GM12878 (cell line): ENCODE measurements around the gene VGLL4. TPM values are rescaled to one million over a fixed set of nuclear protein-coding genes. Genes with fewer than 3 reads are reported as not detected.

Experiments
- ATAC-seq: fragments of 200-7000 bp; cut with Tn5 transposase; 3 replicates; pipeline ENCODE4 v1.9.1; 2020; ENCODE audit warnings: mild to moderate bottlenecking, moderate library complexity
- BruUV-seq: library from RNA; stranded (reverse); fragments of 400-500 nt; replicated peaks from 2 replicates; lab custom pipeline; 2021; lab: Mats Ljungman, UMichigan
- CTCF ChIA-PET: fragments of 300-600 bp; sonication (Branson Sonifier 250); formaldehyde crosslinking; extraction: SDS; loops from one replicate; lab custom pipeline; 2021; ENCODE audit warnings: inconsistent platforms; lab: Yijun Ruan, JAX
- POLR2A ChIA-PET: fragments of 350-600 bp; formaldehyde crosslinking; extraction: SDS; loops from one replicate; lab custom pipeline; 2021; ENCODE audit warnings: inconsistent platforms; lab: Charles Lee
- RAD21 ChIA-PET: fragments of 300-600 bp; sonication (Branson Sonifier 250); formaldehyde crosslinking; loops from one replicate; lab custom pipeline; 2023; ENCODE audit warnings: antibody characterized with exemption; ENCODE audit not compliant: unreplicated experiment; lab: Charles Lee
- SMC1A ChIA-PET: fragments of 300-600 bp; sonication (Branson Sonifier 250); formaldehyde crosslinking; loops from one replicate; lab custom pipeline; 2023; ENCODE audit not compliant: unreplicated experiment, uncharacterized antibody; lab: Charles Lee
- DNase-seq: peaks from one replicate; pipeline ENCODE4 v3.0.0-alpha.2; 2011; ENCODE audit warnings: low read depth, low spot score
- FAIRE-seq: peaks from 3 replicates; lab custom pipeline; 2011; peaks lifted over from hg19 to GRCh38; lab: Jason Lieb, UNC
- H2AFZ ChIP-seq: 2 replicates; pipeline ENCODE4 v1.6.0; 2011; ENCODE audit warnings: low read depth, low read length, control low read depth; ENCODE audit not compliant: control insufficient read depth
- H3K27ac ChIP-seq: 2 replicates; pipeline ENCODE4 v1.5.1; 2011; ENCODE audit warnings: control low read depth; ENCODE audit not compliant: control insufficient read depth, insufficient read depth
- H3K27me3 ChIP-seq, 2 experiments: replicated peaks in 1 of 2; 2 replicates each; pipeline versions ENCODE4 v1.6.0 to v1.6.1; 2011; ENCODE audit warnings: low read length in 1 of 2; ENCODE audit not compliant: control insufficient read depth in 2 of 2, insufficient read depth in 2 of 2
- H3K36me3 ChIP-seq, 2 experiments: 2 replicates each; pipeline ENCODE4 v1.5.1; 2011; ENCODE audit warnings: low read length in 1 of 2; ENCODE audit not compliant: control insufficient read depth in 2 of 2, insufficient read depth in 2 of 2
- H3K4me1 ChIP-seq: 2 replicates; pipeline ENCODE4 v1.6.1; 2011; ENCODE audit warnings: mild to moderate bottlenecking, low read length, moderate library complexity, mixed read lengths; ENCODE audit not compliant: control insufficient read depth, insufficient read depth
- H3K4me2 ChIP-seq: 2 replicates; pipeline ENCODE4 v1.6.0; 2011; ENCODE audit warnings: control low read depth; ENCODE audit not compliant: control insufficient read depth, insufficient read depth
- H3K4me3 ChIP-seq: fragments of 200-600 bp; sonication (generic); 2 replicates; pipeline ENCODE4 v1.5.1; 2016
- H3K79me2 ChIP-seq: 2 replicates; pipeline ENCODE4 v1.6.0; 2011; ENCODE audit warnings: low read length; ENCODE audit not compliant: control insufficient read depth, insufficient read depth
- H3K9ac ChIP-seq: 2 replicates; pipeline ENCODE4 v1.8.0; 2011; ENCODE audit warnings: low read length, control low read depth, mixed read lengths; ENCODE audit not compliant: control insufficient read depth, insufficient read depth
- H3K9me3 ChIP-seq: replicated peaks from 3 replicates; pipeline ENCODE4 v1.5.1; 2011; ENCODE audit warnings: mild to moderate bottlenecking, low read length; ENCODE audit not compliant: control insufficient read depth, insufficient read depth
- H4K20me1 ChIP-seq: 2 replicates; pipeline ENCODE4 v1.6.0; 2011; ENCODE audit not compliant: control insufficient read depth, insufficient read depth
- ASH2L ChIP-seq: fragments of 300-600, 200-600 bp; sonication (generic); IDR thresholded peaks from 2 replicates; pipeline ENCODE4 v1.6.1; 2017; ENCODE audit warnings: low read depth, mild to moderate bottlenecking, borderline replicate concordance
- CBX3 ChIP-seq: fragments of 200-600 bp; sonication (generic); IDR thresholded peaks from 2 replicates; pipeline ENCODE4 v1.6.1; 2016; ENCODE audit warnings: low read depth, borderline replicate concordance
- CHD4 ChIP-seq: fragments of 200-600 bp; sonication (generic); IDR thresholded peaks from 2 replicates; pipeline ENCODE4 v1.6.1; 2016; ENCODE audit warnings: mild to moderate bottlenecking
- ESRRA ChIP-seq: IDR thresholded peaks from 2 replicates; pipeline ENCODE4 v1.6.1; 2012; ENCODE audit warnings: mild to moderate bottlenecking, low read length, improper control_type of control experiment
- IKZF2 ChIP-seq, 2 experiments: fragments of 450-650 bp; IDR thresholded peaks; 2 replicates each; pipeline ENCODE4 v1.6.1; 2017; ENCODE audit warnings: mild to moderate bottlenecking in 2 of 2, moderate library complexity in 2 of 2
- LARP7 ChIP-seq: fragments of 450-650 bp; IDR thresholded peaks from 2 replicates; pipeline ENCODE4 v1.6.1; 2017; ENCODE audit warnings: mild to moderate bottlenecking
- MEF2A ChIP-seq: IDR thresholded peaks from 2 replicates; pipeline ENCODE4 v1.6.1; 2011; ENCODE audit warnings: low read depth, mild to moderate bottlenecking, low read length, moderate library complexity; ENCODE audit not compliant: insufficient read depth
- MEF2B ChIP-seq: fragments of 450-650 bp; IDR thresholded peaks from 2 replicates; pipeline ENCODE4 v1.6.1; 2018; ENCODE audit warnings: mild to moderate bottlenecking, moderate library complexity; ENCODE audit not compliant: partially characterized antibody, poor library complexity, severe bottlenecking
- MYB ChIP-seq: fragments of 150-350 bp; IDR thresholded peaks from 2 replicates; pipeline ENCODE4 v1.6.1; 2014; ENCODE audit warnings: mild to moderate bottlenecking, low read depth, low read length, borderline replicate concordance
- NFYB ChIP-seq: IDR thresholded peaks from 2 replicates; pipeline ENCODE4 v1.6.1; 2011; ENCODE audit warnings: low read depth, mild to moderate bottlenecking, low read length, improper control_type of control experiment, moderate library complexity; ENCODE audit not compliant: insufficient read depth
- NKRF ChIP-seq: fragments of 450-650 bp; conservative IDR thresholded peaks from 2 replicates; pipeline ENCODE4 v1.6.1; 2017; ENCODE audit warnings: mild to moderate bottlenecking, moderate library complexity
- PAX5 ChIP-seq: IDR thresholded peaks from 2 replicates; pipeline ENCODE4 v1.6.1; 2011; ENCODE audit warnings: low read depth, low read length, borderline replicate concordance
- TCF7 ChIP-seq: IDR thresholded peaks from 2 replicates; pipeline ENCODE4 v1.6.1; 2014; ENCODE audit warnings: antibody characterized with exemption, borderline replicate concordance
- WGBS: methylation state at CpG from one replicate; pipeline ENCODE4 v1.1.6; 2016; ENCODE audit warnings: low lambda C conversion rate; ENCODE audit not compliant: insufficient replicate concordance, insufficient coverage; ENCODE audit errors: missing lambda C conversion rate; 5-methylcytosine and 5-hydroxymethylcytosine counted together
- in situ Hi-C: fragments of 300-500 bp; cut with MboI; formaldehyde crosslinking; loops from 9 replicates; pipeline ENCODE4 v1.14.3; 2018; ENCODE audit warnings: mixed read lengths
- intact Hi-C: fragments of 100-400 bp; cut with micrococcal nuclease; formaldehyde crosslinking; loops from one replicate; pipeline ENCODE4 v1.14.2; 2022; ENCODE audit not compliant: unreplicated experiment
- polyA plus RNA-seq, 11 experiments: library from polyadenylated mRNA; depleted of rRNA in 4 of 11; unstranded in 6 of 11; stranded (reverse) in 5 of 11; fragments of >200 nt; fragmentation: Nextera tagmentation in 4 of 11; fragmentation: Illumina TruSeq in 1 of 11; extraction: Ambion mirVana in 4 of 11; extraction: Trizol in 1 of 11; gene quantifications; 1 replicate in 1 of 11; 2 replicates in 10 of 11; pipeline versions ENCODE4 v1.2.1 to v1.2.3, GENCODE V29; 2011 to 2016; ENCODE audit warnings: inconsistent platforms in 2 of 11, missing spikeins in 2 of 11, low read depth in 1 of 11
- total RNA-seq, 4 experiments: library from RNA; depleted of rRNA in 3 of 4; stranded (reverse); fragments of >200 nt in 3 of 4; fragmentation: Illumina TruSeq in 1 of 4; extraction: Trizol in 1 of 4; gene quantifications; 2 replicates each; pipeline versions ENCODE4 v1.2.1 to v1.2.3, GENCODE V29; 2013 to 2021
- TF ChIP-seq, protein P1 (sequence below): fragments of 450-650 bp; IDR thresholded peaks from 2 replicates; pipeline ENCODE4 v1.6.1; 2017; ENCODE audit warnings: borderline replicate concordance

The VGLL4 gene
- total and polyA plus RNA-seq, 10 of the 15 experiments (the other 5 are each of a cell fraction or from before 2014, with no cell fraction given) = 0.44 to 38.1 (median 16.1) TPM

GRCh38 chr3:11565072-11565471, 78.6 kb downstream of the VGLL4 start (continued):
- no peak for TF ChIP-seq TCF7
- TF ChIP-seq, all 136 proteins: peak for 0

- Histone ChIP-seq H3K79me2 (peaks cover 1% of the 10 kb centered on the region), H3K27me3 (no peaks in the 10 kb centered on the region), H3K9ac (no peak overlapping the region), H3K36me3 (peaks cover 11 to 26% of the 10 kb centered on the region in 2 experiments; a peak in 3 of 4 replicates), H3K9me3 (no peaks in the 10 kb centered on the region), H3K4me3 (no peak overlapping the region), H4K20me1 (no peaks in the 10 kb centered on the region; the same call in none of the 2 replicates), H2AFZ (no peak overlapping the region), H3K4me1 (no peaks in the 10 kb centered on the region), H3K4me2 (no peak overlapping the region), H3K27ac (no peak overlapping the region)
- intact Hi-C loops (no loop called here), in situ Hi-C loops (no loop called here)
- ChIA-PET RAD21 (no interaction called here), SMC1A (no interaction called here), CTCF (no interaction called here), POLR2A (no interaction called here)
- TF ChIP-seq IKZF2 (IDR thresholded peaks at IDR 0.05) = no peak
- TF ChIP-seq ESRRA = no peak
- TF ChIP-seq, protein P1, sequence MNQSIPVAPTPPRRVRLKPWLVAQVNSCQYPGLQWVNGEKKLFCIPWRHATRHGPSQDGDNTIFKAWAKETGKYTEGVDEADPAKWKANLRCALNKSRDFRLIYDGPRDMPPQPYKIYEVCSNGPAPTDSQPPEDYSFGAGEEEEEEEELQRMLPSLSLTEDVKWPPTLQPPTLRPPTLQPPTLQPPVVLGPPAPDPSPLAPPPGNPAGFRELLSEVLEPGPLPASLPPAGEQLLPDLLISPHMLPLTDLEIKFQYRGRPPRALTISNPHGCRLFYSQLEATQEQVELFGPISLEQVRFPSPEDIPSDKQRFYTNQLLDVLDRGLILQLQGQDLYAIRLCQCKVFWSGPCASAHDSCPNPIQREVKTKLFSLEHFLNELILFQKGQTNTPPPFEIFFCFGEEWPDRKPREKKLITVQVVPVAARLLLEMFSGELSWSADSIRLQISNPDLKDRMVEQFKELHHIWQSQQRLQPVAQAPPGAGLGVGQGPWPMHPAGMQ = no peak
- no peak for TF ChIP-seq PAX5
- FAIRE-seq (no peak), ATAC-seq (no peak), DNase-seq (no peak)
- BruUV-seq = no TSS peak
- WGBS = 88% methylated on average over 16 of the region's 19 CpGs
Observed at GRCh38 chr3:11564577-11565001, 79.1 kb downstream of the VGLL4 start.

DNA sequence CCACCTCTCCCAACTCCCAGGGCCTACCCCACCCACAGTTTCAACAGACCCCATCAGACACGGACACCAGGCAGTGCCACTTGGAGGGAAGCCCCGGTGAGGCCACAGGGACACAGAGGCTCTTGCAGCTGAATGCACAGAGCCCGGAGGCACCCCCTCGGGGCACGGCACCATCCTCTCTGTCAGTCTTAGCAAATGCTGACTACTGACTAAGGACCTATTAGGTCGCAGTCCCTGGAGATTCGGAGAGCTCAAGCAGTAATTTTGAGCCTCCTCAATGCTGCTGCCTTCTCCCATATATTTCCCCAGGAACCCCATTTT, 79.9 kb downstream of the VGLL4 start:
- H3K4me3 ChIP-seq = no peak overlapping the region
- H3K4me2 ChIP-seq = no peak overlapping the region
- no TSS peak for BruUV-seq
- RAD21 ChIA-PET = no interaction called here
- no peaks in the 10 kb centered on the region for H3K4me1 ChIP-seq
- peaks cover 1% of the 10 kb centered on the region for H3K79me2 ChIP-seq
- H2AFZ ChIP-seq = no peak overlapping the region
- H3K9me3 ChIP-seq = no peaks in the 10 kb centered on the region
- no peak for FAIRE-seq
- peaks cover 11 to 33% of the 10 kb centered on the region in 2 experiments; a peak in 3 of 4 replicates for H3K36me3 ChIP-seq
- no peak overlapping the region for H3K27ac ChIP-seq
- intact Hi-C loops = no loop called here
- H3K27me3 ChIP-seq = no peaks in the 10 kb centered on the region
- DNase-seq = no peak
- H3K9ac ChIP-seq = no peak overlapping the region
- no peak for ATAC-seq
- no peaks in the 10 kb centered on the region; the same call in 1 of the 2 replicates for H4K20me1 ChIP-seq
- POLR2A ChIA-PET = no interaction called here
- SMC1A ChIA-PET = no interaction called here
- WGBS = 81% methylated on average over 7 of the region's 7 CpGs
- CTCF ChIA-PET = no interaction called here
- in situ Hi-C loops = no loop called here
- TF ChIP-seq CBX3 = no peak
- TF ChIP-seq CHD4 = no peak
- TF ChIP-seq NFYB = no peak
- no peak for TF ChIP-seq LARP7
- no peak for TF ChIP-seq MEF2B
- TF ChIP-seq MYB = no peak
- no peak for TF ChIP-seq ASH2L
- no peak for TF ChIP-seq NKRF
- no peak for TF ChIP-seq MEF2A
